Stimulated activated CD4-positive, alpha-beta T cell treated with anti-CD3 and anti-CD28 coated beads, Interleukin-12 subunit alpha, Interleukin-12 subunit beta, amount 100 ng/mL, for 4 hours (primary cell): Measurements from ENCODE around the gene TMEM154.
"Not testable (repeated sequence)": the region's sequence is repeated elsewhere in the genome, so short reads cannot be mapped to it uniquely, and the experiment has no call there.

ENCODE experiments used
- DNase-seq: peaks from one replicate; pipeline ENCODE4 v3.0.0-alpha.2; 2020

Gene TMEM154

GRCh38 chr4:152665691-152666395 is 14.0 kb downstream of the TMEM154 start:
- no peak for DNase-seq

GRCh38 chr4:152664067-152664378 is 15.8 kb downstream of the TMEM154 start:
- DNase-seq: not testable (repeated sequence)

DNA sequence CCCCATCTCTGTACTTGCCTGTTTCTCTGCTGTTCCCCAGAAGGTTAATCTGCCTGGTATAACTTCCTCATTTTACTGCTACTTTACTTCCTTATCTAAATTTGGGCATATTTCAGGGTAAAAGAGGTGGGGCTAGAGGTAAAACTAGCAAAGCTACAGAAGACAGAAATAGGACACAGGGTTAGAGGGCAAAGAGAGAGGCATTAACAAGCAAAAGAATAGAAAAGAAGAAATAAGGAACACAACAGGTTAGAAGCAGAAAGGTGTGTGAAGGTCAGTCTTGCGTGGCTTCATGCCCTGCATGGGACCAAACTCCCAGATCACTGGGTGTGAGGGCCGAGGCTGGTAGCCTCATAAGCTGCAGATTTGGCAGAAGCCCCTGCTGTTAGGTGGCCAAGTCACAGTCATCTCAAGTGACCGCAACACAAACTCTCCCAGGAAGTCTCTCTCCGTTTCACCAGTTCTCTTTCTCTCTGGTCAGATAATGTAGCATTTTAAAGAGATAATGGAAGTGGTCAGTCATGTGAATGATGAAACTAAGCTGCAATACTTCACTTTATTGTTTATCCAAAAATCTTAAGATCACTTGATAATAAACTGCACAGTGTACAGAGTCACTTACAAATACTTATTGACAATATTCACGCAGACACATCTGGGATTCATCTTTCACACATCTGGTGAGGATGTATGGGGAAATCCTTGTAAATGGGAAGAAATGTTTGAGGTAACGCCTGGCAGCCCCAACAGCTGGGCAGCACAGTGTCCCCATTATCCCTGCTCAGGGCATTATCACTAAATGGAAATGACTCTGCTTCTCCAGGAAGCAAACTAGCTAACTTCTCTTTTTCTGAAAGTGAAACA is 16.4 kb downstream of the TMEM154 start:
- DNase-seq: no peak

GRCh38 chr4:152661649-152662048 is 18.1 kb downstream of the TMEM154 start:
- DNase-seq: no peak

GRCh38 chr4:152660526-152660925 is 19.3 kb downstream of the TMEM154 start:
- no peak for DNase-seq

DNA sequence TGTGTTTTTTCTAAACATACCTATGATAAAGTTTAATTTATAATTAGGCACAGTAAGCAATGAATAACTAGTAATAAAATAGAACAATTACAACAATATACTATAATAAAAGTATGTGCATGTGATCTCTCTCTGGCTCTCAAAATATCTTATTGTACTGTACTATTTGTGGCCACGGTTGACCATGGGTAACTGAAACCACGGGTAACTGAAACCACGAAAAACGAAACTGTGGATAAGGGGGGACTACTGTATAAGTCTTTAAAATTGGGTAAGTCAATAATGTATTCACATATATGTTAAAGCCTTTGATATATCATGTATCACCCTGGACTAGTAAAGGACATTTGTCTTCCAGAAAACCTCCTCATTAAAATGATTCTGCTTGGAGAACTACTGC is 20.0 kb downstream of the TMEM154 start:
- DNase-seq: no peak

DNA sequence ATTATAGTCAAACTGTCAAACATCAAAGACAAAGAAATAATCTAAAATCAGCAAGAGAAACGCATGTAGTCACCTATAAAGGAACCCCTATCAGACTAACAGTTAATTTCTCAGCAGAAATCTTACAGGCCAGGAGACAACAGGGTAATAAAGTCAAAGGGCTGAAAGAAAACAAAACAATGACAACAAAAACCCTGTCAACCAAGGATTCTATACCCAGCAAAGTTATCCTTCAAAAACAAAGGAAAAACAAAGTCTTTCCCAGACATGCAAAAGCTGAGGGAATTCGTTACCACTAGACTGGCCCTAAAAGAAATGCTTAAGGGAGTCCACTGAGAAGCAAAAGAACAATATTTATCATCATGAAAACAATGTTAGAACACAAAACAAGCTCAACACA is 22.1 kb downstream of the TMEM154 start:
- DNase-seq: no peak

DNA sequence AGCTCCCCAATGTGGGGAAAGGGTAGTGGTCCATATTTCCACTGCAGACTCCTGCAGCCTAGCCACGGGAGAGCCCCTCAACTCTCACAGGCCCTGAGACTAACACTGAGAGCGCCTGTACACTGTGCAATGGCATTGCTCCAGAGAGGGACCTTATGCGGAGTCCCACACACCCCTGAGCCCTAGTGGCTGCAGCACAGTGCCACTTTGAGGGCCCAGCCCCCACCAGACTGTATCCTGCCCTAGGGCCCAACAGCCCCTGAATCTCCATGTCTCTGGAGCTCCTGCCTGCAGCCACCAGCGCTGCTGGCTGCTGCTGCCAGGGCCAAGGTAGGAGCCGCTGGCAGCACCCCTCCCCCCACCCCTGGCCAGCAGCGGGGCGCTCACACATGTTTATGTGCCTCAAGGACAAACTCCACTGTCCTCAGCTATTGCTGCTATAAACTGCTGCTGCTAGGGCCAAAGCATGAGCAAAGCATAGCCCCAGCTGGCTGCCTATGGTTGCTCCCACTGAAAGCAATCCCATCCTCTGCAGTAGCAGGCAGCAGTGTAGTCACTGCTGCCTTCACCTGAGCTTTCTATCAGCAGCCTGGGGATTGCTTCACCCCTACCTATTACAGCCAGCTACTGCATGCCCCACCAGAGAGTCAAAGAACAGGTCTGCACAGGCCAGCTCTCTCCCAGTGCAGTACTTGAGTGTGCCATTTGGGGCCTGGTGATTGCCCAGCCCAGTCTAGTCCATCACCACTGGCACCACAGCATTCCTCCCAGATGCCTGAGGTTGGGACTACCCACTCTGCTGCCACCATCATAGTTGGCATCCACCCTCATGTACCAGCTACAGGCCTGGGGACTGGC is 24.3 kb downstream of the TMEM154 start:
- DNase-seq: no peak

DNA sequence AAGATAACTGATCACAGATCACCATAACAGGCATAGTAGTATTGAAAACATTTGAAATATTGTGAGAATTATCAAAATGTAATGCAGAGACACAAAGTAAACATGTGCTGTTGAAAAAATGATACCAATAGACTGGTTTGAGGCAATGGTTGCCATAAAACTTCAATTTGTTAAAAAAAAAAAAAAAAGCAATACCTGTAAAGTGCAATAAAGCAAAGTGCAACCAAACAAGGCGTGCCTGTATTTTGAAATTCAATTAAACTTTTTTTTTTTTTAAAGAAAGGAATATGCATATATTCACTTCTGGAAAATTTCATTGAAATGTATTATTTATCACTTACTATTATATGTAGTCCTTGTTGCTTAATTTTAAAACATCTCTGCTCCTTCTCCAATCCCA is 27.7 kb downstream of the TMEM154 start:
- DNase-seq: no peak

GRCh38 chr4:152651473-152652060 is 28.2 kb downstream of the TMEM154 start:
- no peak for DNase-seq

- no peak for DNase-seq
These were observed 33.6 kb downstream of the TMEM154 start for GRCh38 chr4:152646221-152646620.

DNA sequence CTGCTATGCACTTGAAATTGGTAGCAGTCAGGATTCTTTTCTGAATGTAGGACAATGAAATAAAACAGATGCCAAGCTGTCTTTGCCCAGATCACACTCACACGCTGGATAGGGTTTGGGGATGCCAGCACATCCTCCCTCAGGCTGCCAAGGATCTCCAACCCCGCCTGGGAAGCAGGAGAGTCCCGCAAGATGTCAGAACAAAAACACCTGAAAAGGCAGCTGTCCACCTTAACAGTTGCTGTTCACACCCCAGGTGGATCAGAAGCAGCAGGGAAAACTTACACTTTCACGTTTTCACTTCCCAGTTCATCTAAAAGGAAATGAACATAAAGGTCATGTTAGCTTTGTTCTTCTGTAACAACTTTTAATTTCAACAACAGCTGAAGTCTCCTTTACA is 35.7 kb downstream of the TMEM154 start:
- DNase-seq: no peak

- DNase-seq: no peak
These were observed 36.4 kb downstream of the TMEM154 start for GRCh38 chr4:152643153-152644035.

- DNase-seq: no peak
These were observed 39.5 kb downstream of the TMEM154 start for GRCh38 chr4:152640058-152640921.

- DNase-seq: no peak
These were observed 43.9 kb downstream of the TMEM154 start for GRCh38 chr4:152635851-152636250.

DNA sequence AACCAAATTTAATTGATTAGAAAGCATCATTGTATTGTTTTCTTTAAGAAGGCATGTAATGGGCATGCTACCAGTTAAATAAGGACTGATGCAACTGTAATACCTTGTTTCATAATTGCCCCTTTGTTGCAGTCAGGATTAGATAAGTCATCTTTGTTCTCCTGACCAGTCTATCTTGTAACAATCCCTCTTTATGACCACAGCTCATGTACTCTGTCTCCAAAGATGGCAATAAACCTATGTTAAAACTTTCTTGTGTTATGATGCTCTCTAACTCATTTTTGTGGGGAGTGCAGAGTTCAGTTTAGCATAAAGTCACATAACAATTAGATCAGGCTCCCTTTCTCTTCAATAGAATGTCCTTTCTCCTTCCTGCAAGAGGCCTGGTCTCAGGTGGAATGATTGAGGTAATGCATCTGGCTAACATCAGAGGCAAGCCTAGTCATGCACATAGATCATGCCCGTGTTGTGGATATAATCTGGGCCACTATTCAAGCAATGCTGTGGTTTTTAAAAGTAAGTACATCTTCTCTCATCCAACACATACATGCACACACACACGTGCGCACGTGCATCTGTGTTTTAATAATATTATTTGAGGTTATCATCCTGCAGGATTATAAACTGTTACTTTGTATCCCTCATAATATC is 45.6 kb downstream of the TMEM154 start:
- no peak for DNase-seq

GRCh38 chr4:152633118-152633517 is 46.7 kb downstream of the TMEM154 start:
- no peak for DNase-seq

- no peak for DNase-seq
These were observed 49.5 kb downstream of the TMEM154 start for GRCh38 chr4:152630324-152630723.

GRCh38 chr4:152629908-152630307 is 49.9 kb downstream of the TMEM154 start:
- DNase-seq: no peak

- DNase-seq: no peak
These were observed 51.7 kb downstream of the TMEM154 start for GRCh38 chr4:152628128-152628527.

- DNase-seq: no peak
These were observed 53.0 kb downstream of the TMEM154 start for GRCh38 chr4:152626790-152627189.
